Measurements from ENCODE around the gene ABCB4. TPM values are rescaled to one million over a fixed set of nuclear protein-coding genes. Genes with fewer than 3 reads are reported as not detected.

The ABCB4 gene
- total RNA-seq, 1 experiment from 2014 or later, result not detected

DNA sequence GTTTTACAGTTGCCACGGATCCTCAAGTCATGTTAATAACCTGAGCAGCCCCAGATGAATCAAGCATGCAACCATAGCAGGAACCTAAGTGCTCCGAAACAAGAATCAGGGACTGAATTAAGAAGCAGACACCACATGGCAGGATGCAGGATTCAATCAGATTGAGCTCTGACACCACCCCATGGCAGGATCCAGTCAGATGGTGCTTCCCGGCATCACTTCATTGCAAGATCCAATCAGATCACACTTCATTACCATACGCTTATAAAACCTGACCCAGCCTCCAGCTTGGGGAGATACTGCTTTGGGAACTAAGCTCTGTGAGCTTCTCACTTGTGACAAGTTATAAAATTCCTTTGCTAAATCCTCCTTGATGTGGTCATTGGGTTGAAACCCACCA lies 55.3 kb downstream of the ABCB4 start:
- Histone ChIP-seq H3K4me2 (ENCODE audit: low read length) (no peak overlapping the region), H3K4me1 (ENCODE audit: control insufficient read depth in 1 of 2, insufficient read depth in 2 of 2, low read length in 2 of 2) (no peaks in the 10 kb centered on the region), H4K20me1 (ENCODE audit: insufficient read depth) (no peaks in the 10 kb centered on the region), H3K27ac (ENCODE audit: low read depth, low read length) (no peak overlapping the region), H3K36me3 (ENCODE audit: control insufficient read depth in 1 of 2, insufficient read depth in 2 of 2, low read length in 2 of 2) (no peaks in the 10 kb centered on the region), H3K9me2 (ENCODE audit: insufficient read depth) (no peaks in the 10 kb centered on the region), H3K79me2 (ENCODE audit: insufficient read depth, low read length) (no peaks in the 10 kb centered on the region), H2AFZ (ENCODE audit: low read depth, low read length, poor library complexity, severe bottlenecking) (no peak overlapping the region), H3K4me3 (replicated peaks in 1 of 2; ENCODE audit: low read depth in 1 of 2, low read length in 2 of 2) (no peak overlapping the region), H3K9ac (ENCODE audit: low read length) (no peak overlapping the region), H3K9me3 (ENCODE audit: control insufficient read depth in 1 of 2, insufficient read depth in 1 of 2, low read depth in 1 of 2, low read length in 2 of 2) (no peaks in the 10 kb centered on the region), H3K27me3 (ENCODE audit: insufficient read depth, low read length) (no peaks in the 10 kb centered on the region)
- ChIA-PET CTCF (no interaction called here), POLR2A (interaction anchor here (0.7 kb wide), 1 partner anchor 1581 kb away, joined by 3 read pairs; no protein-coding TSS in a partner anchor), RAD21 (ENCODE audit: low non-redundant PET in 1 of 2, low total read pairs in 2 of 2, uncharacterized antibody in 2 of 2, unreplicated experiment in 2 of 2) (no interaction called here)
- no TSS peak for BruUV-seq (replicated peaks)
- ATAC-seq (no peak), DNase-seq (ENCODE audit: low read depth, low spot score) (no peak)
- TF ChIP-seq FOSL1 (IDR thresholded peaks at IDR 0.05; ENCODE audit: low read depth) (no peak), TCF7L2 (IDR thresholded peaks at IDR 0.05; ENCODE audit: borderline replicate concordance, extremely low read depth, insufficient read depth, insufficient read length) (no peak), ELF1 (IDR thresholded peaks at IDR 0.05; ENCODE audit: borderline replicate concordance, low read depth) (no peak), JUND (IDR thresholded peaks at IDR 0.05) (no peak), POLR2AphosphoS5 (IDR thresholded peaks at IDR 0.05; ENCODE audit: low read depth, low read length) (no peak), CEBPB (IDR thresholded peaks at IDR 0.05; ENCODE audit: low read depth) (no peak), ZNF274 (IDR thresholded peaks at IDR 0.05; ENCODE audit: low read depth, low read length) (no peak), POLR2A (IDR thresholded peaks at IDR 0.05; ENCODE audit: borderline replicate concordance, extremely low read depth, insufficient read depth, insufficient read length) (no peak), SRF (IDR thresholded peaks at IDR 0.05; ENCODE audit: low read depth) (no peak), MAX (IDR thresholded peaks at IDR 0.05) (no peak), YY1 (IDR thresholded peaks at IDR 0.05; ENCODE audit: extremely low read depth, insufficient replicate concordance, low read depth, low read length) (no peak), ZFX (IDR thresholded peaks at IDR 0.05) (no peak), ZBTB33 (IDR thresholded peaks at IDR 0.05; ENCODE audit: extremely low read depth, insufficient replicate concordance, low read length) (no peak), EGR1 (IDR thresholded peaks at IDR 0.05; ENCODE audit: low read depth) (no peak), EZH2phosphoT487 (IDR thresholded peaks at IDR 0.05; ENCODE audit: borderline replicate concordance) (no peak)
- TF ChIP-seq, protein P1, sequence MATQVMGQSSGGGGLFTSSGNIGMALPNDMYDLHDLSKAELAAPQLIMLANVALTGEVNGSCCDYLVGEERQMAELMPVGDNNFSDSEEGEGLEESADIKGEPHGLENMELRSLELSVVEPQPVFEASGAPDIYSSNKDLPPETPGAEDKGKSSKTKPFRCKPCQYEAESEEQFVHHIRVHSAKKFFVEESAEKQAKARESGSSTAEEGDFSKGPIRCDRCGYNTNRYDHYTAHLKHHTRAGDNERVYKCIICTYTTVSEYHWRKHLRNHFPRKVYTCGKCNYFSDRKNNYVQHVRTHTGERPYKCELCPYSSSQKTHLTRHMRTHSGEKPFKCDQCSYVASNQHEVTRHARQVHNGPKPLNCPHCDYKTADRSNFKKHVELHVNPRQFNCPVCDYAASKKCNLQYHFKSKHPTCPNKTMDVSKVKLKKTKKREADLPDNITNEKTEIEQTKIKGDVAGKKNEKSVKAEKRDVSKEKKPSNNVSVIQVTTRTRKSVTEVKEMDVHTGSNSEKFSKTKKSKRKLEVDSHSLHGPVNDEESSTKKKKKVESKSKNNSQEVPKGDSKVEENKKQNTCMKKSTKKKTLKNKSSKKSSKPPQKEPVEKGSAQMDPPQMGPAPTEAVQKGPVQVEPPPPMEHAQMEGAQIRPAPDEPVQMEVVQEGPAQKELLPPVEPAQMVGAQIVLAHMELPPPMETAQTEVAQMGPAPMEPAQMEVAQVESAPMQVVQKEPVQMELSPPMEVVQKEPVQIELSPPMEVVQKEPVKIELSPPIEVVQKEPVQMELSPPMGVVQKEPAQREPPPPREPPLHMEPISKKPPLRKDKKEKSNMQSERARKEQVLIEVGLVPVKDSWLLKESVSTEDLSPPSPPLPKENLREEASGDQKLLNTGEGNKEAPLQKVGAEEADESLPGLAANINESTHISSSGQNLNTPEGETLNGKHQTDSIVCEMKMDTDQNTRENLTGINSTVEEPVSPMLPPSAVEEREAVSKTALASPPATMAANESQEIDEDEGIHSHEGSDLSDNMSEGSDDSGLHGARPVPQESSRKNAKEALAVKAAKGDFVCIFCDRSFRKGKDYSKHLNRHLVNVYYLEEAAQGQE (IDR thresholded peaks at IDR 0.05; ENCODE audit: low read depth), result no peak
- intact Hi-C loops (cut with micrococcal nuclease), result no loop called here

Data from HCT116 (cell line).